Keratinocyte (primary cell): ENCODE results near the gene KIF2C.

Experiments
- CTCF ChIP-seq, 3 experiments: IDR thresholded peaks in 1 of 3; conservative IDR thresholded peaks in 1 of 3; optimal IDR thresholded peaks in 1 of 3; 2 replicates in 2 of 3; 3 replicates in 1 of 3; pipeline versions ENCODE3 to v1.5.1; 2011; ENCODE audit warnings: low read length in 3 of 3, mild to moderate bottlenecking in 3 of 3, moderate library complexity in 2 of 3, control low read depth in 1 of 3, inconsistent platforms in 1 of 3; ENCODE audit not compliant: insufficient read depth in 2 of 3; ENCODE audit errors: extremely low read depth in 1 of 3
- EZH2 ChIP-seq: IDR thresholded peaks from one replicate; pipeline ENCODE4 v1.6.1; 2012; ENCODE audit warnings: inconsistent platforms, mild to moderate bottlenecking, low read length, moderate library complexity

- TF ChIP-seq CTCF (optimal IDR thresholded peaks at IDR 0.05 in 1 of 3, IDR thresholded peaks at IDR 0.05 in 1 of 3, conservative IDR thresholded peaks at IDR 0.05 in 1 of 3; ENCODE audit: extremely low read depth in 1 of 3, insufficient read depth in 2 of 3, low read length in 3 of 3) (no peak), EZH2 (no peak)
Observed at GRCh38 chr1:44790968-44791801, 51.5 kb downstream of the KIF2C start.
